Iris pigment epithelial cell (primary cell): ENCODE measurements around the gene BACH2.
"Not testable (repeated sequence)": the region's sequence is repeated elsewhere in the genome, so short reads cannot be mapped to it uniquely, and the experiment has no call there.

Experiments used
- DNase-seq: peaks from one replicate; pipeline ENCODE4 v3.0.0-alpha.2; 2011; ENCODE audit warnings: low read depth

Gene BACH2

DNA sequence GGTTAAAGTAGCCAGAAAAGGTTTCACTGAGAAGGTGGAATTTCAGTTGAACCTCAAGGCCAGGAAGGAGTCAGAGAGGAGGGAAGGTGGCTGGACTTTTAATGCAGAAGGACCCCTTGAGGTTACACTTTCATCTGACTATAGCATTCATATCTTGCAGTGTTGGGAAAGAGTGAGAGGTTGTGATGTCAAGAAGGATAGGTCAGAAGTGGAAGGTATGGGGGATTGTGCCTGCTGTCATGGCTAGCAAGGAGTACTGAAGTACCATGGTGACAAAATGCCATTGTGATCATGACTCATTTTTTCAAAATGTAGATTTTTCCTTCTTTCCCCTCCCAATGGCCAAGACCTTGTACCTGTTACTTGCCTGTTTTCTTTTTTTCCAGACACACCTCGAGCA, 5.2 kb upstream of the BACH2 start:
- DNase-seq: no peak

DNA sequence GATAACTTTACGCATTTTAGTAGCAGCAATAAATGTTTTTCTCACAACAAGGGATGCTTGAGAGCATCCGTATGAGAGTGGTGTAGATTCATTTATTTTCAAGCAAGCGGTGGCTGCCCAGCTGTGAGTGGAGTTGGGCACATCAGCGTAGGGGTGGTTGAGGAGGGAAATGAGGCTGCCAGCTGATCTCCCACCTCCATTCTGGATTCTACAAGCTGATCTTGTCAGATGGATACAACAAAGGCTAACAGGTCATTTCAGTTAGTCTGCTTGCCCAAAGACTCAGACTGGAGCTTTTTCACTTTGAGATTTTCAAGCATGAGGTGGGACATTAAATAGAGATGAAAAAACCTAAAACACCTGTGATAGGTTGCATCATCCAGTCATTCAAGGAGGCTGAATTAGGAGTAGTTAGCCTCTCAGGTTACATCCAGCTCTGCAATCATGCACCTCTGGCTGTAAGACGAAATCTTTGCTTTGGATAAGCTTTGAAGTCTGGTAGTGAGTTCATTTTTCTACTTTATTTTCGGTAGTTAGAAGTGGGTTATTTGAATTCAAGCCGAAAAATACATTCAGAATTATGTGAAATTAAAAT, 1.9 kb upstream of the BACH2 start:
- DNase-seq: no peak

DNA sequence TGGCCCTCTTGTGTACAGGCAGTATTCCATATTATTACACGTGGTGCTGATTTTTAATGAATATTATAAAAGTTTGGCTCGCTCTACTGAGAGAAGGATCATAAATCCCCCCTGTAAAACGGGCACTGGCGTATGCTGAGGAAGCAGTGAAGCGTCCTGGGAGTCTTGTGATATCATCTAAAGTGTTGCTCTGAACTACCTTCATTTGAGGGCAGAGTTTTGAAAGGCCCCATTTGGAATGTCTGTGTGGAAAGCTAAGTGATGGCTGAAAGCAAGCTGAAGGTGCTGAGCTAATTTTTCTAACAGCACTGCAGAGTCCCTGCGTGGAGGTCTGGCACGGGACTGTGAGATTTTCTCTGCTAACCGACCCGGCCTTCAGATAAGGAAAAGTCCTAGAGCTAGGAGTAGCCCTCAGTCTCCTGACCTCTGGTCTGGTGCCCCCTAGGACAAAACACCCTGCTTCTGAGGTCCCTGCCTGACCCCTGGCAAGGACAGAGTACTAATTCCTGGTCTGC, 1.3 kb upstream of the BACH2 start:
- DNase-seq: no peak

DNA sequence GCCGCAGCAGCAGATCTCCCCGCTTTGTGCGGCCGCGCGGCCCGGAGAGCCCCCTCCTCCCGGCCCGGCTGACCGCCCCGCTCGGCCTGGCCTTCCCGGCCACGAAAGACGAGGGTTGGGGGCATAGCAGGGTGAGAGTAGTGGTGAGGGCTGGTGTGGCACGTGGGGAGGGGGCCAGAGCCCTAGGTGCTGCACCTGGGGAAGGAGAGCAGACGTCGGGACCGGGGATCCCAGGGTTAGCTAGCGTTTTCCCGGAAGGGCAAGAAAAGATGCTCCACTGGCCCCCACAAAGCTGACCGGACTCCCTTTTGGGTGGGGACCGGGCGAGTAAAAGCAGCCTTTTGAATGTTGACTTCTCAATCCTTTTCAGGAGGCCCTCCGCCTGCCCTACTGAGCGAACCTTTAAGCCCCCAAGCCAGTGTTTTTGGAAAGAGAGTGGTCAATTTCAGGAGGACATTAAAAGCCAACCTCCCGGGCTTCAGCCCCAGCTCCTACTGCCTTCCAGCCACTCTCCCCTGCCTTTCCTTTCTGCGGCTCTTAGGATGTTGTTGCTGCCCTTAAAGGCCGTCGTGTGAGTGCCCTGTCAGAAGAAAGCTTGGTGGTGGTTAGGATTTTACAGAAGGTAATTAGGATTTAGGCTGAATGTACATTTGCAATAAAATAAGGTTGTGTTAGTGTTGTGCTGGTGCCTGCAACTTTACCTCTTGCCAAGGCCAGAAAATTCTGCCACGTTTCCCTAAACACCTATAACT, 648 bp upstream of the BACH2 start:
- DNase-seq: no peak

DNA sequence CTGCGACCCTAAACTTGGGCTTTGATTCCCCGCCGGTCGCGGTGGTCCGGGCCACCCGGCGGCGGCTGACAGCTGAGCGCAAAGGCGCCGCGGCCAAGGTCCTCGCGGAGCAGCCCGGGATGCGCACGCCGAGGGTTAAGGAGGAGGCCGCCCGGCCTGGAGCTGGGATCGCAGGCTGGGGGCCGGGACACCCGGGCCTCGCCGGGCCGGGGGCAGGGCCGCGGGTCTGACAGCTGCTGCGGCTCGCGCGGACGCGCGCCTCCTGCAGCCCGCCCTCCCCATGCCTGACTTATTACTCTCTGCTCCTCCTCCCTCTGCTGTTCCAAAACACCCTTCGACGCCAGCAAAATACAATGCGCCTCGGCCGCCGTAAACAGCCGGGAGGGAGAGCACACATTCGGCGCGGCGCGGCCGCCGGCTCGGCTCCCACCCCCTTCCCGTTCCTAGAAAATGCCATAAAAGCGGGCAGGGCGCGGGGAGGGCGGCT, 746 bp downstream of the BACH2 start:
- DNase-seq: peak; percentile 78

DNA sequence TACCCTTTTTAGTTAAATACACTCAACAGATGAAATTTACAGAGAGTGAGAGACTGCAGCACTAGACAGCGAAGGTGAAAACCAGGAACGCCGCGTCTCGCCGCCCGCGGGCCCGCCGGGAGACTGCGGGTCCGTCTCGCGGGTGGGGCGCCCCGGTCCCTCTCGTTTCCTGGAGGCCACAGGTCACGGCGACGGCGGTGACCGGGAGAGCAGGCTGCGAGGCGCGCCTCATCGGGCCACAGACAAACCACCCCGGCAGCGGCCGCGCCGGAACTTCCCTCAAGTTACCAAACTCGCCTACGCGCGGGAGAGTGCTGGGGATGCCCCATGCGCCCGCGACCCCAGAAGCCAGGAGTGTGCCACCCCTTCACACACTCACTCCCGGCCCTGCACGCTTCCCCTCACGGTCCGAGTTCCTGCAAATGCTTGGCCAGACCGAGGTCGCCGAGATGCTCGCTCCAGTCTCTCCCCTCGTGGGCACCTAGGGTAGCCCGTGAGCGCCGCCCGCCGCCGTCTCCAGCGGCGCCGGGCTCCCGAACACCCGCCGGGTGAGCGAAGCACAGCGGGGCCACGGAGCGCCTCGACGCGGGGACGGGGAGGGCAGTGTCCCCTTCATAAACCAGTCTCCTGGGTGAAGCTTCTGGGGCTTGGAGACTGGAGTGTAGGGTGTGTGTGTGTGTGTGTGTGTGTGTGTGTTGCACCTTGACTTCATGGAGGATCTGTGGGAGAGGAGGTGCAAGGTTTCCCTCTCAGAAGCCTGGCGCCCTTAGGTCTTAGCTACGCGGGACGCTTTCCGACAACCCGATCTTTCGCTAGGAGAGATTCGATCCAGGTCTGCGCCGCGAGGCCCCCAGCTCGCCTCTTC, 1.4 kb downstream of the BACH2 start:
- DNase-seq: peak; percentile 47

DNA sequence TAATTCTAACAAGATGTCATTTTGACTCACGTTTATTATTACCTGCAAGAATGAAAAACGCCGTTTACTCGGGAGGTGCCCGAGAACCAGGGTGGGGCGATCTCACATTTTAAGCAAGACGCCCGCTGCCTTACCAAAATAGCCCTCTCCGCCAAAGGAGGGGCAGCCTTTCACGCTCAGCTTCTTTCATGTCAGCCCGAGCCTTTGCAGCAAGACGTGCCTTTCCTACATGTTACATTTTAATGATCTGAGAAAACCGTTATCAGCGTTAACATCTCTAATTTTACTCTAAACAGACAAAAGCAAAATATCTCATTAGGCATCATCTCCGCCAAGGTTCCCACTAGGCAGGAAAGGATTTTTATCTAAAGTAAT, 2.0 kb downstream of the BACH2 start:
- peak; percentile 12 for DNase-seq

DNA sequence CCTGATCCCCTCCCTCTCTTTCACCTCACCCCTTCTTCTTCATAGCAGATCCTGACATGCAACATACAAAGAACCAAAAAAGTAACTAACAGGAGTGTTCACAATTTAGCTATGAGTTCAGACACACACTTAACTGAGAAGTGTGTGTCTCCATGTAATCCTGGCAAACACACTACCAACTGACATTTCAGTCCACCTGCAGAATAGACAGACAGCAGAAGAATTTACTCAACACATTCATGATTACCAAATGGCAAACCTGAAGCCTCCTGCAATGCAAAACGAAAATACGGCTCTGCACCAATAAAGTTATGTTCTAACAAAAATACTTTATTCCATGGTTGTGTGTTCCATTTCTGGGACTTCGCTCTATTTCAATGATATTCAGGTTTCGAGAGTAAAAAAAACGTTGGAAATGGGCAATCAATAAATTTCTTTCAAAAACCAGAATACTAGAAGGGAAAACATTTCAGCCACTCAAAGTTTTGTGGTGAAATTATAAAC, 2.6 kb downstream of the BACH2 start:
- no peak for DNase-seq

DNA sequence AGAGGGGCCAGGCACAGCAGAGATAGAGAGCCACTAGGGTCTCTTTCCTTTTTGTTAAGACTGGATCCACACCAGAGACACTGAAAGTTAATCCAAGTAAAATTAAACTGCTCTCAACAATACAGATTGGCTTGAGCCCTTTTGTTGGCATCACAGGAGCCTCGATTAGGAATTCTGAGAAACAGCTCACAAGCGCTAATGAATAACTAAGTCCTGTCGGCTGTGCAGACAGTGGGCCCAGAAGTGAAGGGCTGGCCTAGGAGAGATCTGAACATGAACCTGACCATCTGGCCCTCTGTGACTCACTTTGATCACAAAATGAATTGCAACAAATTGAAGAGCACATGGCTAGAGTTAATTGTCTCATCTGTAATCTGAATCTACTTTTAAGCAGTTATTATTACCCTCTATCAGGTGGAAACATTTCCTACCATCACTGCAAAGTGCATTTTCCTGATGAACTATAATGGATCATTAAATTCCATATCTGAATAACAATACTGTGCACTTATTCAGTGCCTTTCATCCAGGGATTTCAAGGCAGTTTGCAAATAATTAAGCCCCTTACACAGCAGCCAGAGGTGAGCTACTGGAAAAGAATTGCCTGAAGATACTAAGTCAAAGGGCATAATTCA, 3.2 kb downstream of the BACH2 start:
- DNase-seq: no peak

DNA sequence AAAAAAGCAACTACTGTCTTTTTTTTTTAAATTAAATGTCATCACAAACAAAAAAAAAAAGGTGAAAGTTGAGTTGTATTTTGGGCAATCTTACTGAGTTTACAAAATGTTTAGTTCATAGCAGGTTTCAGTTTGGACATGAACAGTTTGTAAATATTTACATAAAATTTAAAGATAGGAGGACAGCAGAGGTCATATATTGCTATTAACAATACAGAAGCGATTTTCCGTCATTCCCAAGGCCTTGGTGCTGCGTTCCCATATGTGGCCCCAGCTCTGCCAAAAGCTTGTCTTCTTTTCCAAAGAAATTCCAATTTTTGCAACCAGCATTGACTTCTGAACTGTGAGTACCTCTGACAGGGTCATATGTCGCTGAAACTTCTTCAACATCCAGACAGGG, 5.1 kb downstream of the BACH2 start:
- DNase-seq: no peak

DNA sequence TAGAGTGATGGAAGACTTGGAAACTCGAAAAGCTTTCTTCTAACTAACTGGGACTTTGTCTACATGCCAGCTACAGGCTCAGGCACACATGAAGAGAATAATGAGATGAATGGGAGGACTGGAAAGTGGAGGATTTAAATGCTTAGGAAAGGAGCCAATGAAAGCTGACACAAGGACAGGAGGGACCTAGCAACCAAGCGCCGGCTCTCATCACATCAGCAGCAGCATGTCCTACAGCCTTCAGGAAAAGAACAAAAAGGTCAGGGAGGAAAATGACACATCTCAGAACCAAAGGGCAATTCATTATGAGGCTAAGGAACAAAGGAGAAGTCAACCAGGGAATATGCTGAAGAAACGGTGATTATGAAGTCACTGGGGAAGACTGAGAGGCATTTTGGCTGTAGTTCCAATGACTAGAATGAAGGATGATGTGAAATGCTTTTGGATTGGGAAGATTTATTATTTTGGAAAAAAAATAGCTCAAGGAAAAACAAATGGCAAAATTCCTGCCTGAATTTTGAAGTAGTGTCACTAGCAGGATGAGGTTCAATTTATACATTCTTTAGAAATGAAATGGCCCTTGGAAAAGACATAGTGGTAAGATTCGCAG, 5.7 kb downstream of the BACH2 start:
- no peak for DNase-seq

DNA sequence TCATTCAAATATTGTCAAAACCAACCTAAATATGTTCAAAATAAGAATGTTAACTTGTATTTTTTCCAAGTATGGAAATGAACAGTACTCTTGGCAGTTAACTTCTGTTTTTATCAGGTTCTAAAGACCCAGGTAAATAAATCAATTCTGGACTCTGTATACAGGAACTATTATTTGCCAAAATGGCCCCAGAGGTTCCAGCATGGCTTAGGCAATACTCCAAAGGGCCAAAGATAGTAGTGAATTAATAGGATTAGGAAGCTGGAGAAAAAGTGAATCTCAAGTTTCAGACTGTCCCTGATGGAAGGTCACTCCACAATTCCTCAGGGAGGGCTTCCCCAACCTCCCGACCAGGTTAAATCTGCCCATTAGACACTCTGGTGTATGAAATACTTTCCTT, 6.7 kb downstream of the BACH2 start:
- no peak for DNase-seq

DNA sequence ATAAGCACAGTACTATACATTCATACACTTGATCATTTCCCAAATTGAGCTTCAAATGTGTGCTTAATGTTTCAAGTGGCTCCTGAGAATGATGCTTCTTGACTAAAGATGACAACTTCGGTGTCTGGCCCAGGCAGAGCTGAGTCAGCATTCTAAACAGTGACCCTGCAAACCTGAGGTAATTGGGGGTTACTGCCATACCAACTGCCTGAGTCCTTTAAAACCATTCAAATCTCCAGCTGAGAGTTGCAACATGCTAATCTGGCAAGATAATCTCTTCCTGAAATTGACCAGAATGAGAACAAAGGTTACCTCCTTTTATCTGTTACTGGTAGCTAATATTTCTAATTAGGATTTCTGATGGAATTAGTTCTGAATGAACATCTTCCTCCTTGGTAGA, 8.2 kb downstream of the BACH2 start:
- peak; percentile 74 for DNase-seq

DNA sequence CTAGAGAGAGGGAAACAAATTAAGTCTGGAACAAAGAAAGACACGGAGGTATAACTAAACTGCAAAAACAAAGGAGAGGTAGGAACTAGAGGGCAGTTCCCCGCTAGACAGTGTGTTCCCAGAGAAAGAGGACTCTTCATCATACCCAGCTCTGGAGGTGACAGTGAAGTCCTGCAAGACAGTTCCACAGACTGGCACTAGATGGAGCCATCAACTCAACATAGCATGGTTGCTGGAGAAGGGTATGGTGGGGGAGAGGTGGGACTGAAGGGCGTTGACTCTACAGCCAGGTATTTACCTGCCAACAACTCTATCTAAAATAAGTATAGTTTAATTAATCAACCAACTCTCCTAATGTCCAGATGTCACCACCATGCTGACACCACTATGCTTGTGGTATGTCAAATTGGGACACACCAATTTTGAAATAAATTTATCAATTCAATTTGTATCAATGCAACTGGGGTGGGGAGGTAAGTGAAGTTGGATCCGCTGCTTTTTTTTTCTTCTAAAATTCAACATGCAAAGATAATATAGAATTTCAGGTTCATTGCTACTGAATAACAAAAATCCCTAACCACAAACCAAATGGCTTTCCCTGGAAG, 9.7 kb downstream of the BACH2 start:
- peak; percentile 34 for DNase-seq

DNA sequence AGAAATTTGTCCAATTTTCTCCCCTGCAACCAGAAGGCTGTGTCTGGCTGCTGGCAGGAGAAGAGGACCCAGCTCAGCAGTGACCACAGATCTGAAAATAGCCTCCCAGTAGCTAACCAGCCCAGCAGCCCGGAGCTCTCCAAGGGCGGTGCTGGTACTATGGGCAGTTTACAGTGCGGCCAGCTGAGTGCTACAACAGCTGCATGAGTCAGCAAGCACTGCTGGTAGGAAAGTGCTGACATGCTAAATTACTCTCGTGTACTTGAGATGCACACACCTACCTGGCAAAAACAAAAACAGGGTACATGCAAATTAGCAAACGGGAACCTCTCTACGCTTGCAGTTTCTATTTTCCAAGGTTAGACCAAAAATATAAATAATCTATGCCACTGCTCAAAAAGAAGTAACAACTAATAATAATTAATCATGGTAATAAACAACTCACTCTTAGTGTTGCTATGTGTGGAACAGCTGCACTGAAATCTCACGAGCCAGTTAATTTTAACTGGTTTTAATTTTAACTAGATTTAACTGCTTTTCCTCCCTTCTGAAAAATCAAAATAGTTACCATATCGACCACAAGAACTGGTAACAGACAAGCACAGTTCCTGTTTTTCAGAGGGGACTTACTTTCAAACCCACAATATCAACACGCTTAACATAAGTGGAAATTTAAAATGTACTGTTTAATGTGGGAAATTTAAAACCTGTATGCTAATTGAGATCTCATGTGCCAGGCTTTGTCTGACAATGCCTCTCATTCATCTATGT, 10.8 kb downstream of the BACH2 start:
- DNase-seq: peak; percentile 95

DNA sequence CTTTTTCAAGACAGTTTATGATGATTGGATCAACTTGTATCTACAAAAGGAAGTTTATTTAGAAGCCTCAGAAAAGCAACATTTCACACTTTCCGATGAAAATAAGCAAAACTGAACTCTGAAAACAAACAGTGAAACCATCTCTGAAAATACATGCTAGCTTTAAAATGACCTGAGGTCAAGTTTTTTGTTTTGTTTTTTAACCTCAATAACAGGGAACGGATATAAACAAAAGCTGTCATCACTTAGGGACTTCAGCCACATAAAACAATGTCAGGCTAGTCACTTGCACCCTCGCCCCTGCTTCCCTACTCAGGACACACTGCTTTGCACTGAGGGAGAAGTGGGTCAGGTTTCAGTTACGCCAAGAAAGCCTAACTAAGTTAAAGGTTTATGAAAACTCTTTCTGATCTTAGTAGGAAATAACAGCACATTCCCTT, 11.6 kb downstream of the BACH2 start:
- DNase-seq: peak; percentile 35

DNA sequence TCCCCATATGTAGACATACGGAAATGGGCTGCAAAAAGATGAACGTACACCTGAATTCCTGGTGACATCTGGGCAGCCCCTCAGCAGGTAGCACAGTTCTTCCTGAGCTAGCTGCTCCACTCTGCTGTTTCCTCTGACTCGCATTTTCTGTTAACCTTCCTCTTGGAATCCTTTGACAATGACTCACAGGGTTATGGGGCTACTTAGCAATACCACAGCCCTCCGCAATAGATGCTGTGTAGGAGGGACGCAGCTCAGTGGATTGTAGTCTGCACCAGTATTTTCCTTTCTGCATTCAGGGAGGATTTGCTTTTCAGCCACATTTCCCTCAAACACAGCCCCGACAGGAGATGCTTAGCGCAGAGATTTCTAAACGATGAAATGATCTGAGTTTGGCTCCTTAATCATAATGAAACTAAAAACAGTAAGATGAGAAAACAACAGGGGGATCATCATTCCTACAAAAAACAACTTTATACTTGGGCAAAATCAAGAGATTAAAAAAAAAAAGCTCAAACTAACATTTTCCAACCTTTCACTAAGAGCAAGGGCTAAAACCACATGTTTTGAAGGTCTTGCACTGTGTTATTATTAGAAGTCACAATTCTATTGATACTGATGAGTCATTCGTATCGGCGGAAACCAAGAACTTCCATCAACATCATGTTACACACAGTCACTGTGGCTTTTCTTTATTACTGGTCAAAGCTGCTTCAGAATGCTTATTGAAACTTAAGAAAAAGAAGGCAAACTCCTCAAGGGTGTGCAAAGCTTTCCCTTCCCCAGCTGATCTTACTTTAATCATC, 12.2 kb downstream of the BACH2 start:
- peak; percentile 98 for DNase-seq

DNA sequence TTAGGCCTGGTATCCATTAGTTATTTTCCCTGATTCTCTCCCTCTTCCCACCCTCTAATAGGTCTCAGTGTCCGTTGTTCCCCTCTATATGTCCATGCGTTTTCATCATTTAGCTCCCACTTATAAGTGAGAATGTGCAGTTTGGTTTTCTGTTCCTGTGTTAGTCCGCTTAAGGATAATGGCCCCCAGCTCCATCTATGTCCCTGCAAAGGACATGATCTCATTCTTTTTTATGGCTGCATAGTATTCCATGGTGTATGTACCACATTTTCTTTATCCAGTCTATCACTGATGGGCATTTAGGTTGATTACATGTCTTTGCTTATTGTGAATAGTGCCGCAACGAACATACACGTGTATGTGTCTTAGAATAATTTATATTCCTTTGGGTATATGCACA, 14.4 kb downstream of the BACH2 start:
- not testable (repeated sequence) for DNase-seq

DNA sequence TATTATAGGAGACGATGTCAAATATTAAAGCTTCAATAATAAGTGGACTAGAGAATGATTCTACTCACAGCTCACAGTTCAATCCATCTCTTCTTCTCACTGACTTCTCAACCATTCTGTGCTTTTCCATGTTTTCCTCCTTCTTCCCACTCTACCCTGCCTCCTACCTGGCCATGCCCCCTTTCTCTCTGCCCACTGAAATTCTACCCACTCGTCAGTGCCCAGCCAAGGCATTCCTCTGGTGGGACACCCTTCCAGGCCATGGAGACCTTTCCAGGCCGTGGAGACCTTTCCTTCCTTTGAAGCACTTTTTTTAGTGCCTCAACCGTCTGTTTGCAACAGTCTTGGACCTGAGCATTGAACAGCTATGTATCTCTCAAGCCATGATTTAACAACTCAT, 18.5 kb downstream of the BACH2 start:
- DNase-seq: no peak
